Fibroblast of the aortic adventitia (primary cell): ENCODE measurements around the gene DENND2D. TPM values are rescaled to one million over a fixed set of nuclear protein-coding genes. Genes with fewer than 3 reads are reported as not detected.

Experiments
- DNase-seq: peaks from one replicate; pipeline ENCODE4 v3.0.0-alpha.2; 2010; ENCODE audit warnings: low read depth
- H3K4me3 ChIP-seq: 2 replicates; pipeline ENCODE4 v1.5.1; 2011; ENCODE audit warnings: low read depth, mild to moderate bottlenecking, control low read depth, low read length, moderate library complexity
- CTCF ChIP-seq: IDR thresholded peaks from 2 replicates; pipeline ENCODE4 v1.5.1; 2011; ENCODE audit warnings: mild to moderate bottlenecking, low read length, control low read depth, inconsistent platforms; ENCODE audit not compliant: insufficient read depth
- total RNA-seq: library from RNA; depleted of rRNA; stranded (reverse); fragments of >200 nt; gene quantifications from 2 replicates; pipeline ENCODE4 v1.2.3, GENCODE V29; 2012; ENCODE audit warnings: low replicate concordance

Gene DENND2D
- total RNA-seq, 1 donor = 3.0 TPM

GRCh38 chr1:111197598-111198284 is 2.7 kb downstream of the DENND2D start:
- H3K4me3 ChIP-seq = no peak overlapping the region
- TF ChIP-seq CTCF = peak; percentile 32
- no peak for DNase-seq

- TF ChIP-seq CTCF = no peak
- H3K4me3 ChIP-seq = no peak overlapping the region
- no peak for DNase-seq
Observed at GRCh38 chr1:111196213-111196612, 4.2 kb downstream of the DENND2D start.

- no peak for TF ChIP-seq CTCF
- no peak overlapping the region for H3K4me3 ChIP-seq
- no peak for DNase-seq
Observed at GRCh38 chr1:111195002-111195684, 5.3 kb downstream of the DENND2D start.

GRCh38 chr1:111193712-111194480 is 6.5 kb downstream of the DENND2D start:
- DNase-seq = no peak
- H3K4me3 ChIP-seq = no peak overlapping the region
- TF ChIP-seq CTCF = no peak

GRCh38 chr1:111192658-111193519 is 7.6 kb downstream of the DENND2D start:
- TF ChIP-seq CTCF = no peak
- no peak overlapping the region for H3K4me3 ChIP-seq
- peak; percentile 24 for DNase-seq

GRCh38 chr1:111192074-111192473 is 8.4 kb downstream of the DENND2D start:
- no peak overlapping the region for H3K4me3 ChIP-seq
- no peak for DNase-seq
- no peak for TF ChIP-seq CTCF
